ENCODE measurements around the gene RALGAPA2.

The RALGAPA2 gene

GRCh38 chr20:20393207-20394120 is 319.0 kb downstream of the RALGAPA2 start:
- DNase-seq: peak; percentile 79

- DNase-seq: no peak
Measured at GRCh38 chr20:20391766-20392165, 320.7 kb downstream of the RALGAPA2 start.

DNA sequence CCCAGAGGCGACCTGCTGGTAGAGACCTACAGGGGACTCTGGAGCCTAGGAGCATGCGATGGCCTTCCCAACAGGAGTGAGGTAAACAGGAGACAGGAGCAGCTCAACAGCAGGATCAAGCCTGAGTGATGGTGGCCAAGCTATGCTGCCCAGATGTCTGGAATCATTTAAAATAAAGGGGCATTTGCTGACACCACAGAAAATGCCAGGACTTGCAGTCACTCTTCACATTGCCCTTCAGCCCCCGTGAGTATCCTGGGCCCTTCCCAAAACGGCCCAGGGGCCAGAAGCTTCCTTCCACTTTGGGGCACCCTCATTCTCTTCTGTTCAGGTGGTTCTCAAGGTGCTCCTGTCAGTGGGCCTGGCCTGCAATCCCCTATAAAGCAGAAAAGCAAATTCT is 321.3 kb downstream of the RALGAPA2 start:
- no peak for DNase-seq

- no peak for DNase-seq
Measured at GRCh38 chr20:20390393-20390792, 322.1 kb downstream of the RALGAPA2 start.

GRCh38 chr20:20386192-20386591 is 326.3 kb downstream of the RALGAPA2 start:
- no peak for DNase-seq

DNA sequence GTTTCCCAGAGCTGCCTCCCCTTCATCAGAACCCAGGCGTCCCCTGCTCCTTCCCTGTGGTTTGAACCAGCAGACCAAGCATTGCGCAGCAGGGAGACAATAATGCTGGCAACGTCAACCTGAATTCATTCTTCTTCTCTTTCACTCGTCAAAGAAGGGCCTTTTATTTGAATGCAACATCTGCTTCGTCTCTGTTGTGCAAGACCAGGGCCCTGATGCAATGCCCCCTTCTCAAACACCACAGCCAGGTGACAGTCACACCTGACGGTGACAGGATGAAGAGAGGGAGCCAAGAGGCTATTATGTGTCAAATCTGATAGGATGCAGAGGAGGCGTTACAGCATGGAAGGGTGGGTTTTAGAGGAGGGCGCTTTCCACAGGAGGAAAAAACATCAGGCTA is 336.6 kb downstream of the RALGAPA2 start:
- no peak for DNase-seq

DNA sequence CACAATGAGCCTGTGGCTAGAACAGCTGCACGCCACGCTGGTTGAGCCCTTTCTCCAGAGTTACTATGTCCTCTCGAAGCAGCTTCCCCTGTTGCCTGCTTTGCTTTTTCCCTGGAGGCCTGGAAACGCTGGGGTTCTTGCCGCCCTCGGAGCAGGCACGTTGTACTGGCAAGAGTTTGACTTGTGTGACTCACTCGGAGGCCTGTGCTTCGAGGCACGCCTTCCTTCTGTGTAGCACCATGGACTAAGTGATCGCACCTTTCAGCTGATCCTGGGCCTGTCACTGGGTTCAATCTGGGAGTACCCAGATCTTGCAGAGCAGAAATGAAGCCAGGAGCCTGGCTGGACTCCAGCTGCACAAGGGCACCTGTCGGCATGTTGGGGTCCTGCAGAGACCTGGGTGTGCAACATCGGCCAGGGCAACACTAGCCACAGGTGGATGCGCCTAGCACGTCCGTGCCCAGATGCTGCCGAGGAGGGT is 339.3 kb downstream of the RALGAPA2 start:
- no peak for DNase-seq

- no peak for DNase-seq
Measured at GRCh38 chr20:20371681-20372080, 340.8 kb downstream of the RALGAPA2 start.

GRCh38 chr20:20371083-20371482 is 341.4 kb downstream of the RALGAPA2 start:
- no peak for DNase-seq

- DNase-seq: no peak
Measured at GRCh38 chr20:20370094-20370575, 342.3 kb downstream of the RALGAPA2 start.

DNA sequence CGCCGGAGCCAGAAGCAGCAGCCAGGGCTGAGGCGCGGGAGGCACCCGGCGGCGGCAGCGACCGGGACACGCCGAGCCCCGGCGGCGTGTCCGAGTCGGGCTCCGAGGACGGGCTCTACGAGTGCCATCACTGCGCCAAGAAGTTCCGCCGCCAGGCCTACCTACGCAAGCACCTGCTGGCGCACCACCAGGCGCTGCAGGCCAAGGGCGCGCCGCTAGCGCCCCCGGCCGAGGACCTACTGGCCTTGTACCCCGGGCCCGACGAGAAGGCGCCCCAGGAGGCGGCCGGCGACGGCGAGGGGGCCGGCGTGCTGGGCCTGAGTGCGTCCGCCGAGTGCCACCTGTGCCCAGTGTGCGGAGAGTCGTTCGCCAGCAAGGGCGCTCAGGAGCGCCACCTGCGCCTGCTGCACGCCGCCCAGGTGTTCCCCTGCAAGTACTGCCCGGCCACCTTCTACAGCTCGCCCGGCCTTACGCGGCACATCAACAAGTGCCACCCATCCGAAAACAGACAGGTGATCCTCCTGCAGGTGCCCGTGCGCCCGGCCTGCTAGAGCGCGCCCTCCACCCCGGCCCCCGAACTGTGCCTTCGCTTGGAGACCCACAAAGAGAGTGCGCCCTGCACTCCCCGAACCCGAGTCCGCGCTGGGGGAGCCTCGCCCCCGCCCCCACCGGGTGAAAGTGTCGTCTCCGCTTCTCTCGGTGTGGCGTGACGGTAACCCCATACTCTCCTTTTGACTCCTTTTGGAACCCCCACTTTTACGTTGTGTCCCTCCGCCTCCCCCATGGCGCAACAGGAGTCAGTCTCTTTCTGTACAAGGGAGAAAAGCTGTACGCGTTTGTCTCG is 343.0 kb downstream of the RALGAPA2 start:
- no peak for DNase-seq

GRCh38 chr20:20368418-20369249 is 343.8 kb downstream of the RALGAPA2 start:
- peak; percentile 23 for DNase-seq

GRCh38 chr20:20367575-20368417 is 344.6 kb downstream of the RALGAPA2 start, which contains the start of gene INSM1:
TSS of gene INSM1 (plus strand) at chr20:20368104. CDS start at chr20:20368268, 164 bp downstream.
- DNase-seq: no peak

- no peak for DNase-seq
Measured at GRCh38 chr20:20366876-20367574, 345.4 kb downstream of the RALGAPA2 start.

DNA sequence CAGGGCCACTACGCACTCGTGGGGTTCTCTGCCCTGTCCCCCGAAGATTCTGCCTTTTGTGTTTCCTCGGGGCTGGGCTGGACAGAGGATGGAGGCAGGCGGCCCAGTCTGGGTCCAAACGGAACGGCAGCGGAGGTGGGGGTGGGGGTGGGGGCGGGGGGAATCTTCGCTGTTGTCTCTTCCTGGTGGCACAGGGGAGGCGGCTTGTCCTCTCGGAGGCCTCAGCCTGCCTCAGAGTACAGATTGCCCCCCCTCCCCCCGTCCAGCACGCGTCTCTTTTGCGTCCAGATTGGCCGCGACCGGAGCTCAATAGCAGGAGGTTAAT is 345.9 kb downstream of the RALGAPA2 start:
- DNase-seq: no peak

- no peak for DNase-seq
Measured at GRCh38 chr20:20365480-20366161, 346.8 kb downstream of the RALGAPA2 start.

DNA sequence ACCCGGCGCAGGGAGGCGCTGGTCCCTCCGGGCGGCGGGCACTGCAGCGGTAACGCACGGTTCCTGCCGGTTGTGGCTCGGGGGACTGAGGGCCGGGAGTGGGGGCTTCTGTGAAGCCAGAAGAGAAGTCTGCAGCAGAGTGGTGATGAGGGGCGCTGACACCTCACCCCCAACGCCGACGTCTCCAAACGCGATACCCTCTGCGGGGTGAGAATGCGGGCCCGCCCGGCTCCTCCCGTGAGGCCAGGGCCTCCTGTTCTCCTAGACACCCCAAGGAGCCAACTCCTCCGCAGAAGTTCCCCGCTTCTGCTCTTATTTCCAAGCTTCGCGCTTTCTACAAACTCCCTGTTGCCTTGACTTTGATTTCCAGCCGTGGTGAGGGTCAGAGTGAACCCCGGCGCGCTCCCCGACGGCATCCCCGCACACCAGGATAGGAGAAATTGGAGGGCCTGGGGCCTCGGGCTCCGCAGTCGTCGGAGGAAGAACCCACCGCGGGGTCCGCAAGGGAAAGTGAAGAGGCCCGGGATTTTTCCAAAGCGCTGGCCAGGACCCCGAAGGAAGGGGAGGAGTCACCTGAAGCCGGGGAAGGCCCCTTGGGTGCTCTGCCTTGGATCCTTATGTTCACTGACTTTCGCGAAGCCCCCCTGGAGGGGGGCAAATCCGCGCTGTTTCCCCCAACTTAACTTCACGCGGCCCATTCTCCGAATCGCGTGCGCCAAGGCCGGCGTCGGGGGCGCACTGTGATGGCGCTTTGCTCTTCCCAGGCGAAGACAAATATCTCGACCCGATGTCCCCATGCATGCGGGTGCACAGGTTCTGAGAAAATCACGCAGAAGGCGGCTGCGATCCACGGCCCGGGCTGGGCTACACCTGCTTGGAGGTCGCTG is 347.6 kb downstream of the RALGAPA2 start:
- DNase-seq: no peak

DNA sequence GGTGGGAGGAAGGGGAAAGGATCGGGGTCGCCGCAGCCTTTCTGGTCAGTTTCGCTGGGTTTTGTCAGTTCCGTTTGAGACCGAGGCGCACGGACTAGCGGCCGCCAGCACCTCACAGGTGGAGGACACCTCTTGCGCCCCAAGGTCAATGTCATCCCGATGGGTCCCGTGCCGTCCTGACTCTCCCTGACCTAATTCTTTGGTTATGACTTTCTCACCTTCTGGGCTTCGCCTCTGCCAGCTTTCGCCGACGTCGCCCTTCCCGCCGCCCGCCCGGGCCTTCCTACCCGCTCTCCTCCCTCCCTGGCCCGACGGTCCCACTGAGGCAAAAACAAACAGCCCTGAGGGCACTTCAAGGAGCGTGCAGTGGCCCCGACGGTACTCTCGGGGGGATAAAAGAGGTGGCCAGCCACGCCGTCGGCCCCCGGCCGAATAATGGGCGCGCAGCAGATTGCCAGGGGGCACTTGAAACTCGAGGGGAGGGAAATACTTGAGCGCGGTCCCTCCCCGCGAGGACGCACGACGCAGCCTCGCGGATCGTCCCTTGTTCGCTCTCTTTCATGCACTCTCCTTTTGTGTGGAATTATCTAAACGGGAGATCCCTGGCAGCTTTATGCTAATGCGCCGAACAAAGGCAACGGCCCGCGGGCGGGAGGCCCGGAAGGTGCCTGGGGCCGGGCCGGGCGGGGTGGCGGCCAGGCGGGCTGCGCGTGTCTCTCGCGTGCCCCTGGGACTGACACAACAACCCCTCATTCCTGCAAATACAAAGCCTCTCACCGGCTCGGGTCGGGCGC is 348.4 kb downstream of the RALGAPA2 start:
- DNase-seq: no peak

DNA sequence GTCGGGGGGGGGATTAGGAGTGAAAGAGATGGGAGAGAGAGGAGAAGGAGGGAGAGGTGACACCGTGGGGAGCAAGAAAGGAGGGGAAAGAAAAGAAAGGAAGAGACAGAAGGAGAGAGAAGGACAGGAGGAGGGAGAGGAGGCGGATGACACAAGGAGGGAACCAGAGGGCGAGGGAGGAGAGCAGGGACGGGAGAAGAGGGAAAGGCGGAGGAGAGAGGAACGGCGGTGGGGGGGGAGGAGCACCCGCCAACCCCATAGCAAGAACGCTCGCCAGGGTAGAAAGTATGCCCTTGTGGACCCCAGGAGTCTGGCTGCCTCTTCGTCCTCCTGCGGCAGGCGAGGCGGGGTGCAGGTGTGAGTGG is 349.0 kb downstream of the RALGAPA2 start:
- DNase-seq: no peak

Measured in suppressor macrophage treated with lipopolysaccharide for 4 hours (primary cell).